IMR-90 (cell line): ENCODE measurements around the gene EID2B. TPM values are rescaled to one million over a fixed set of nuclear protein-coding genes. Genes with fewer than 3 reads are reported as not detected.

Experiments
- ATAC-seq: fragments of 200-7000 bp; cut with Tn5 transposase; 2 replicates; pipeline ENCODE4 v1.9.1; 2020; ENCODE audit warnings: low read depth, mild to moderate bottlenecking, moderate library complexity
- BruUV-seq: library from RNA; stranded (reverse); fragments of 400-500 nt; replicated peaks from 2 replicates; lab custom pipeline; 2021; lab: Mats Ljungman, UMichigan
- CTCF ChIA-PET: fragments of 300-600 bp; formaldehyde crosslinking; extraction: SDS; loops from one replicate; lab custom pipeline; 2021; ENCODE audit warnings: antibody characterized with exemption; lab: Yijun Ruan, JAX
- POLR2A ChIA-PET: fragments of 300-600 bp; sonication (Branson Sonifier 250); formaldehyde crosslinking; loops from one replicate; lab custom pipeline; 2022; ENCODE audit warnings: antibody characterized with exemption; ENCODE audit not compliant: unreplicated experiment; lab: Charles Lee
- DNase-seq: peaks from one replicate; pipeline ENCODE4 v3.0.0; 2013
- H2AFZ ChIP-seq: replicated peaks from 2 replicates; pipeline ENCODE3; 2013; ENCODE audit warnings: low read length, mild to moderate bottlenecking; ENCODE audit not compliant: poor library complexity
- H2AK5ac ChIP-seq: 2 replicates; pipeline ENCODE4 v1.6.1; 2013; ENCODE audit warnings: low read depth, low read length, inconsistent platforms
- H2AK9ac ChIP-seq: replicated peaks from 2 replicates; pipeline ENCODE3; 2013; ENCODE audit warnings: mild to moderate bottlenecking, low read depth, low read length, moderate library complexity; ENCODE audit not compliant: poor library complexity
- H2BK120ac ChIP-seq: 2 replicates; pipeline ENCODE4 v1.6.1; 2013; ENCODE audit warnings: low read depth, low read length, inconsistent platforms
- H2BK15ac ChIP-seq: 3 replicates; pipeline ENCODE4 v1.6.1; 2013; ENCODE audit warnings: low read depth, low read length, inconsistent platforms
- H2BK20ac ChIP-seq: 2 replicates; pipeline ENCODE4 v1.6.1; 2013; ENCODE audit warnings: low read depth, mild to moderate bottlenecking, inconsistent platforms, low read length, moderate library complexity
- H2BK5ac ChIP-seq: 2 replicates; pipeline ENCODE4 v1.6.1; 2013; ENCODE audit warnings: mild to moderate bottlenecking, low read depth, low read length, inconsistent platforms; ENCODE audit not compliant: poor library complexity, severe bottlenecking
- H3K14ac ChIP-seq: replicated peaks from 2 replicates; pipeline ENCODE4 v1.6.1; 2013; ENCODE audit warnings: low read depth, low read length, inconsistent platforms
- H3K18ac ChIP-seq: 2 replicates; pipeline ENCODE4 v1.6.1; 2013; ENCODE audit warnings: low read depth, low read length, control low read depth
- H3K23ac ChIP-seq: 2 replicates; pipeline ENCODE4 v1.6.1; 2013; ENCODE audit warnings: low read depth, low read length, inconsistent platforms
- H3K27ac ChIP-seq: 2 replicates; pipeline ENCODE4 v1.5.1; 2013; ENCODE audit warnings: mild to moderate bottlenecking, control low read depth, low read length; ENCODE audit not compliant: insufficient read depth
- H3K27me3 ChIP-seq: 2 replicates; pipeline ENCODE4 v1.6.1; 2013; ENCODE audit warnings: low read length; ENCODE audit not compliant: control insufficient read depth, insufficient read depth
- H3K36me3 ChIP-seq: 2 replicates; pipeline ENCODE4 v1.6.1; 2013; ENCODE audit warnings: low read length, mixed read lengths; ENCODE audit not compliant: control insufficient read depth, insufficient read depth
- H3K4ac ChIP-seq: 2 replicates; pipeline ENCODE4 v1.6.1; 2013; ENCODE audit warnings: low read depth, low read length, inconsistent platforms
- H3K4me1 ChIP-seq: 2 replicates; pipeline ENCODE4 v1.6.1; 2013; ENCODE audit warnings: low read length, mixed read lengths; ENCODE audit not compliant: control insufficient read depth, insufficient read depth
- H3K4me2 ChIP-seq: 2 replicates; pipeline ENCODE4 v1.6.1; 2013; ENCODE audit warnings: low read depth, mild to moderate bottlenecking, control low read depth, low read length, moderate library complexity
- H3K4me3 ChIP-seq: 2 replicates; pipeline ENCODE4 v1.5.1; 2013; ENCODE audit warnings: low read depth, mild to moderate bottlenecking, control low read depth, low read length, moderate library complexity; ENCODE audit not compliant: insufficient read depth
- H3K56ac ChIP-seq: 2 replicates; pipeline ENCODE4 v1.6.1; 2013; ENCODE audit warnings: low read length, inconsistent platforms; ENCODE audit not compliant: insufficient read depth; ENCODE audit errors: extremely low read depth
- H3K79me1 ChIP-seq, 2 experiments: 2 replicates each; pipeline ENCODE4 v1.6.1; 2013; ENCODE audit warnings: low read length in 2 of 2, inconsistent platforms in 1 of 2, low read depth in 1 of 2
- H3K9ac ChIP-seq: 2 replicates; pipeline ENCODE4 v1.6.1; 2013; ENCODE audit warnings: low read depth, low read length, control low read depth
- H3K9me1 ChIP-seq: 2 replicates; pipeline ENCODE4 v1.6.1; 2013; ENCODE audit warnings: low read length, inconsistent platforms; ENCODE audit not compliant: insufficient read depth
- H3K9me3 ChIP-seq: 2 replicates; pipeline ENCODE4 v1.6.1; 2013; ENCODE audit warnings: low read length; ENCODE audit not compliant: control insufficient read depth, insufficient read depth
- H4K20me1 ChIP-seq: 2 replicates; pipeline ENCODE4 v1.6.1; 2013; ENCODE audit warnings: low read length, inconsistent platforms; ENCODE audit not compliant: insufficient read depth
- H4K5ac ChIP-seq: 2 replicates; pipeline ENCODE4 v1.6.1; 2013; ENCODE audit warnings: mild to moderate bottlenecking, low read depth, low read length, control low read depth
- H4K8ac ChIP-seq, 2 experiments: 2 replicates each; pipeline ENCODE4 v1.6.1; 2013; ENCODE audit warnings: low read depth in 2 of 2, low read length in 2 of 2, control low read depth in 1 of 2, inconsistent platforms in 1 of 2
- H4K91ac ChIP-seq: 2 replicates; pipeline ENCODE4 v1.6.1; 2013; ENCODE audit warnings: low read depth, low read length, inconsistent platforms; ENCODE audit not compliant: insufficient read depth
- CHD1 ChIP-seq: IDR thresholded peaks from 2 replicates; pipeline ENCODE4 v1.6.1; 2012; ENCODE audit warnings: low read depth, low read length, improper control_type of control experiment
- FOS ChIP-seq: fragments of 150-350 bp; IDR thresholded peaks from 2 replicates; pipeline ENCODE4 v1.6.1; 2016; ENCODE audit warnings: low read depth, low read length
- MAFK ChIP-seq: IDR thresholded peaks from 2 replicates; pipeline ENCODE4 v1.6.1; 2012; ENCODE audit warnings: low read depth, low read length, improper control_type of control experiment
- MAZ ChIP-seq: IDR thresholded peaks from 2 replicates; pipeline ENCODE4 v1.6.1; 2012; ENCODE audit warnings: low read depth, mild to moderate bottlenecking, low read length, improper control_type of control experiment, moderate library complexity, borderline replicate concordance
- MXI1 ChIP-seq: IDR thresholded peaks from 2 replicates; pipeline ENCODE4 v1.6.1; 2012; ENCODE audit warnings: low read depth, mild to moderate bottlenecking, low read length, moderate library complexity, borderline replicate concordance
- NFE2L2 ChIP-seq: fragments of 150-350 bp; IDR thresholded peaks from 2 replicates; pipeline ENCODE4 v1.6.1; 2016; ENCODE audit warnings: low read depth, mild to moderate bottlenecking, low read length
- POLR2A ChIP-seq: IDR thresholded peaks from 2 replicates; pipeline ENCODE4 v1.6.1; 2012; ENCODE audit warnings: mild to moderate bottlenecking, low read depth, low read length
- RAD21 ChIP-seq: IDR thresholded peaks from 2 replicates; pipeline ENCODE4 v1.6.1; 2012; ENCODE audit warnings: low read length, improper control_type of control experiment
- RCOR1 ChIP-seq: IDR thresholded peaks from 2 replicates; pipeline ENCODE4 v1.6.1; 2012; ENCODE audit warnings: mild to moderate bottlenecking, low read length, improper control_type of control experiment; ENCODE audit not compliant: insufficient replicate concordance
- RFX5 ChIP-seq: IDR thresholded peaks from 2 replicates; pipeline ENCODE4 v1.8.0; 2012; ENCODE audit warnings: low read depth, mild to moderate bottlenecking, low read length, moderate library complexity
- SMC3 ChIP-seq: fragments of 150-350 bp; IDR thresholded peaks from 2 replicates; pipeline ENCODE4 v1.6.1; 2016; ENCODE audit warnings: low read depth, mild to moderate bottlenecking, antibody characterized with exemption, low read length, moderate library complexity
- WGBS, 2 experiments: methylation state at CpG; one replicate each; pipeline versions ENCODE4 v1.1.5 to v1.1.7; 2013; ENCODE audit warnings: missing lambda C conversion rate in 2 of 2; ENCODE audit not compliant: insufficient read length in 1 of 2; ENCODE audit errors: extremely low coverage in 2 of 2; 5-methylcytosine and 5-hydroxymethylcytosine counted together
- dilution Hi-C: fragments of 300-500 bp; cut with HindIII; formaldehyde crosslinking; loops from one replicate; pipeline ENCODE4 v1.14.3; 2018; ENCODE audit warnings: low sequenced_read_pairs; ENCODE audit not compliant: unreplicated experiment
- in situ Hi-C: fragments of 300-500 bp; cut with MboI; formaldehyde crosslinking; loops from 3 replicates; pipeline ENCODE4 v1.14.3; 2019; ENCODE audit warnings: low sequenced_read_pairs, inconsistent platforms, mixed read lengths
- intact Hi-C: fragments of 100-400 bp; cut with micrococcal nuclease; formaldehyde crosslinking; loops from 2 replicates; pipeline ENCODE4 v1.10.0; 2022
- polyA plus RNA-seq, 3 experiments: library from polyadenylated mRNA; depleted of rRNA; stranded (reverse); fragments of >200 nt; gene quantifications; 2 replicates each; pipeline ENCODE4 v1.2.3, GENCODE V29; 2012; ENCODE audit warnings: low replicate concordance in 1 of 3
- total RNA-seq: library from RNA; depleted of rRNA; stranded (reverse); fragments of >200 nt; gene quantifications from 2 replicates; pipeline ENCODE4 v1.2.3, GENCODE V29; 2012
- TF ChIP-seq, protein P1 (sequence below): conservative IDR thresholded peaks from 2 replicates; pipeline ENCODE4 v1.5.1; 2012; ENCODE audit warnings: mild to moderate bottlenecking, low read depth, low read length, improper control_type of control experiment
- TF ChIP-seq, protein P2 (sequence below): fragments of 150-350 bp; IDR thresholded peaks from 2 replicates; pipeline ENCODE4 v1.6.1; 2017; ENCODE audit warnings: mild to moderate bottlenecking, antibody characterized with exemption, low read length, low read depth
- TF ChIP-seq, protein P3 (sequence below): fragments of 150-350 bp; IDR thresholded peaks from 2 replicates; pipeline ENCODE4 v1.6.1; 2016; ENCODE audit warnings: low read depth, mild to moderate bottlenecking, low read length, moderate library complexity, borderline replicate concordance

EID2B gene
- total and polyA plus RNA-seq, 2 of the 4 experiments (the other 2 are of a cell fraction), result 2.5 to 2.7 TPM

DNA sequence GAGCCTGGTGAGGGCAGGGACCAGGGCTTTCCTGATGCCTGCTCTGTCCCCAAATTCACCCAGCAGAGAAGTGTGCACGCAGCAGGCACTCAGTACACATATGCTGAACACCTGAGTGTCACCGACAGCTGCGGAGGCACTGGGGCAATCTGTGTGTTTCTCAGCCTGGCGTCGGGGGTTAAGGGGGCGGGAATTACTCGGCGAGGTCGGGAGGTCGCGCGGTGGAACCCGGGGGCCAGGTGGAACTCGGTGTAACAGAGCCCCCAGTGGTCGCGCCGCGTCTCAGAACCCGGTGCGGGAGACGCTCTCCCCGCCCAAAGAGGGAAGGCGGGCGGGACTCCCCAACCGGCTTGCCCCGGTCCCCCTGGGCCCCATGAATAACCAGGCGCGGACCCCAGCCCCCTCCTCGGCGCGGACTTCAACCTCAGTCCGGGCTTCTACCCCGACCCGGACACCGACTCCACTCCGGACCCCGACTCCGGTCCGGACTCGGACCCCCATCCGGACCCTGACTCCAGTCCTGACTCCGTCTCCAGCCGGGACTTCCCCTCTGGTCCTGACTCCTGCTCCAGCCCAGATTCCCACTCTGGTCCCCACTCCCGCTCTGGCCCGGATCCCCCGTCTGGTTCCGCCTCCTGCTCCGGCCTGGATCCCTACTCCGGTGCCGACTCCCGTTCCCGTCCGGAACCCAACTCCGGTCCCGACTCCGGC, 17.7 kb downstream of the EID2B start, which contains the start of gene SELENOV:
Gene SELENOV, plus strand, starts transcription at position 300 of the 711 bp plus-strand sequence. Its CDS starts 74 bp downstream, at position 374.
- dilution Hi-C loops, result no loop called here
- Histone ChIP-seq H3K9me1 (no peaks in the 10 kb centered on the region), H4K5ac (no peak within 1 kb of the TSS), H4K8ac (no peak within 1 kb of the TSS), H2BK20ac (no peak within 1 kb of the TSS), H3K79me1 (no peaks in the 10 kb centered on the region), H3K9ac (no peak within 1 kb of the TSS), H2AK9ac (peak within 1 kb of the TSS; percentile 42), H2BK120ac (no peak within 1 kb of the TSS), H2AFZ (peak within 1 kb of the TSS; percentile 68), H4K20me1 (no peaks in the 10 kb centered on the region), H3K4ac (no peak within 1 kb of the TSS), H3K14ac (no peak within 1 kb of the TSS), H3K27me3 (peaks cover 58% of the 10 kb centered on the region), H3K23ac (0 out of 2 replicates have a peak within 1 kb of the TSS, but pooled peaks have one; percentile 33), H3K9me3 (peaks cover 13% of the 10 kb centered on the region), H2BK5ac (no peak within 1 kb of the TSS), H3K4me3 (no peak within 1 kb of the TSS), H3K56ac (no peak within 1 kb of the TSS), H3K27ac (no peak within 1 kb of the TSS), H3K18ac (no peak within 1 kb of the TSS), H3K36me3 (no peaks in the 10 kb centered on the region), H4K91ac (no peak within 1 kb of the TSS), H3K4me2 (peak within 1 kb of the TSS; percentile 46; the same call in 1 of the 2 replicates), H2BK15ac (no peak within 1 kb of the TSS), H3K4me1 (peaks cover 6% of the 10 kb centered on the region; the same call in 1 of the 2 replicates), H2AK5ac (no peak within 1 kb of the TSS)
- ChIA-PET CTCF (no interaction called here), POLR2A (no interaction called here)
- DNase-seq, result no peak
- WGBS, 2 experiments, result 3% methylated on average over 29 of the region's 56 CpGs; no CpG with 5 or more reads in 1 of the 2 experiments
- BruUV-seq, result no TSS peak
- intact Hi-C loops, result no loop called here
- peak; percentile 44; the same call in 1 of the 2 replicates for ATAC-seq
- no peak for TF ChIP-seq RCOR1
- TF ChIP-seq, protein P1, sequence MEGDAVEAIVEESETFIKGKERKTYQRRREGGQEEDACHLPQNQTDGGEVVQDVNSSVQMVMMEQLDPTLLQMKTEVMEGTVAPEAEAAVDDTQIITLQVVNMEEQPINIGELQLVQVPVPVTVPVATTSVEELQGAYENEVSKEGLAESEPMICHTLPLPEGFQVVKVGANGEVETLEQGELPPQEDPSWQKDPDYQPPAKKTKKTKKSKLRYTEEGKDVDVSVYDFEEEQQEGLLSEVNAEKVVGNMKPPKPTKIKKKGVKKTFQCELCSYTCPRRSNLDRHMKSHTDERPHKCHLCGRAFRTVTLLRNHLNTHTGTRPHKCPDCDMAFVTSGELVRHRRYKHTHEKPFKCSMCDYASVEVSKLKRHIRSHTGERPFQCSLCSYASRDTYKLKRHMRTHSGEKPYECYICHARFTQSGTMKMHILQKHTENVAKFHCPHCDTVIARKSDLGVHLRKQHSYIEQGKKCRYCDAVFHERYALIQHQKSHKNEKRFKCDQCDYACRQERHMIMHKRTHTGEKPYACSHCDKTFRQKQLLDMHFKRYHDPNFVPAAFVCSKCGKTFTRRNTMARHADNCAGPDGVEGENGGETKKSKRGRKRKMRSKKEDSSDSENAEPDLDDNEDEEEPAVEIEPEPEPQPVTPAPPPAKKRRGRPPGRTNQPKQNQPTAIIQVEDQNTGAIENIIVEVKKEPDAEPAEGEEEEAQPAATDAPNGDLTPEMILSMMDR, result no peak
- no peak for TF ChIP-seq SMC3
- TF ChIP-seq CHD1, result no peak
- TF ChIP-seq RFX5, result no peak
- TF ChIP-seq NFE2L2, result no peak
- TF ChIP-seq MXI1, result no peak
- TF ChIP-seq, protein P2, sequence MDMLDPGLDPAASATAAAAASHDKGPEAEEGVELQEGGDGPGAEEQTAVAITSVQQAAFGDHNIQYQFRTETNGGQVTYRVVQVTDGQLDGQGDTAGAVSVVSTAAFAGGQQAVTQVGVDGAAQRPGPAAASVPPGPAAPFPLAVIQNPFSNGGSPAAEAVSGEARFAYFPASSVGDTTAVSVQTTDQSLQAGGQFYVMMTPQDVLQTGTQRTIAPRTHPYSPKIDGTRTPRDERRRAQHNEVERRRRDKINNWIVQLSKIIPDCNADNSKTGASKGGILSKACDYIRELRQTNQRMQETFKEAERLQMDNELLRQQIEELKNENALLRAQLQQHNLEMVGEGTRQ, result no peak
- TF ChIP-seq, protein P3, sequence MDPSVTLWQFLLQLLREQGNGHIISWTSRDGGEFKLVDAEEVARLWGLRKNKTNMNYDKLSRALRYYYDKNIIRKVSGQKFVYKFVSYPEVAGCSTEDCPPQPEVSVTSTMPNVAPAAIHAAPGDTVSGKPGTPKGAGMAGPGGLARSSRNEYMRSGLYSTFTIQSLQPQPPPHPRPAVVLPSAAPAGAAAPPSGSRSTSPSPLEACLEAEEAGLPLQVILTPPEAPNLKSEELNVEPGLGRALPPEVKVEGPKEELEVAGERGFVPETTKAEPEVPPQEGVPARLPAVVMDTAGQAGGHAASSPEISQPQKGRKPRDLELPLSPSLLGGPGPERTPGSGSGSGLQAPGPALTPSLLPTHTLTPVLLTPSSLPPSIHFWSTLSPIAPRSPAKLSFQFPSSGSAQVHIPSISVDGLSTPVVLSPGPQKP, result no peak
- no peak for TF ChIP-seq RAD21
- TF ChIP-seq MAFK, result no peak
- TF ChIP-seq MAZ, result no peak
- no peak for TF ChIP-seq POLR2A
- no peak for TF ChIP-seq FOS
- in situ Hi-C loops, result no loop called here
